Dedifferentiated amniotic fluid mesenchymal stem cell (primary cell): ENCODE results near the gene CHCHD3.
"Not testable (repeated sequence)": the region's sequence is repeated elsewhere in the genome, so short reads cannot be mapped to it uniquely, and the experiment has no call there.

Source experiments
- DNase-seq: peaks from one replicate; pipeline ENCODE4 v3.0.0-alpha.2; 2016; ENCODE audit errors: extremely low spot score

Gene CHCHD3

GRCh38 chr7:133003052-133003910 is 78.6 kb downstream of the CHCHD3 start:
- no peak for DNase-seq

GRCh38 chr7:133001727-133002126 is 80.2 kb downstream of the CHCHD3 start:
- DNase-seq, result no peak

- DNase-seq, result no peak
Observed at GRCh38 chr7:132999845-133000244, 82.0 kb downstream of the CHCHD3 start.

GRCh38 chr7:132998763-132999162 is 83.1 kb downstream of the CHCHD3 start:
- DNase-seq, result no peak

GRCh38 chr7:132997505-132997904 is 84.4 kb downstream of the CHCHD3 start:
- no peak for DNase-seq

- no peak for DNase-seq
Observed at GRCh38 chr7:132996581-132997242, 85.2 kb downstream of the CHCHD3 start.

GRCh38 chr7:132993377-132994013 is 88.4 kb downstream of the CHCHD3 start:
- DNase-seq, result no peak

GRCh38 chr7:132991615-132992587 is 90.0 kb downstream of the CHCHD3 start:
- DNase-seq, result no peak

GRCh38 chr7:132988117-132988516 is 93.8 kb downstream of the CHCHD3 start:
- DNase-seq, result no peak

- DNase-seq, result no peak
Observed at GRCh38 chr7:132980402-132980801, 101.5 kb downstream of the CHCHD3 start.

- DNase-seq, result no peak
Observed at GRCh38 chr7:132979524-132979923, 102.4 kb downstream of the CHCHD3 start.

GRCh38 chr7:132977234-132977633 is 104.7 kb downstream of the CHCHD3 start:
- no peak for DNase-seq

GRCh38 chr7:132972745-132973144 is 109.1 kb downstream of the CHCHD3 start:
- DNase-seq, result no peak

- DNase-seq, result no peak
Observed at GRCh38 chr7:132970257-132970656, 111.6 kb downstream of the CHCHD3 start.

- no peak for DNase-seq
Observed at GRCh38 chr7:132969520-132969919, 112.4 kb downstream of the CHCHD3 start.

- not testable (repeated sequence) for DNase-seq
Observed at GRCh38 chr7:132967470-132967848, 114.4 kb downstream of the CHCHD3 start.

GRCh38 chr7:132966754-132967469 is 115.0 kb downstream of the CHCHD3 start:
- DNase-seq, result no peak

GRCh38 chr7:132965951-132966350 is 115.9 kb downstream of the CHCHD3 start:
- DNase-seq, result no peak

- no peak for DNase-seq
Observed at GRCh38 chr7:132964876-132965275, 117.0 kb downstream of the CHCHD3 start.

- no peak for DNase-seq
Observed at GRCh38 chr7:132959891-132960290, 122.0 kb downstream of the CHCHD3 start.

GRCh38 chr7:132956556-132956955 is 125.3 kb downstream of the CHCHD3 start:
- DNase-seq, result no peak
